Epithelial cell of esophagus (primary cell): ENCODE results near the gene ADAT1.

Experiments
- DNase-seq: peaks from one replicate; pipeline ENCODE4 v3.0.0; 2010; ENCODE audit warnings: low read depth
- H3K4me3 ChIP-seq: 2 replicates; pipeline ENCODE4 v1.5.1; 2011; ENCODE audit warnings: mild to moderate bottlenecking, low read length, control low read depth
- TF ChIP-seq, protein P1 (sequence below): IDR thresholded peaks from 2 replicates; pipeline ENCODE4 v1.5.1; 2011; ENCODE audit warnings: low read depth, mild to moderate bottlenecking, low read length, control low read depth, inconsistent platforms; ENCODE audit not compliant: insufficient read depth; ENCODE audit errors: missing control alignments

ADAT1 gene

DNA sequence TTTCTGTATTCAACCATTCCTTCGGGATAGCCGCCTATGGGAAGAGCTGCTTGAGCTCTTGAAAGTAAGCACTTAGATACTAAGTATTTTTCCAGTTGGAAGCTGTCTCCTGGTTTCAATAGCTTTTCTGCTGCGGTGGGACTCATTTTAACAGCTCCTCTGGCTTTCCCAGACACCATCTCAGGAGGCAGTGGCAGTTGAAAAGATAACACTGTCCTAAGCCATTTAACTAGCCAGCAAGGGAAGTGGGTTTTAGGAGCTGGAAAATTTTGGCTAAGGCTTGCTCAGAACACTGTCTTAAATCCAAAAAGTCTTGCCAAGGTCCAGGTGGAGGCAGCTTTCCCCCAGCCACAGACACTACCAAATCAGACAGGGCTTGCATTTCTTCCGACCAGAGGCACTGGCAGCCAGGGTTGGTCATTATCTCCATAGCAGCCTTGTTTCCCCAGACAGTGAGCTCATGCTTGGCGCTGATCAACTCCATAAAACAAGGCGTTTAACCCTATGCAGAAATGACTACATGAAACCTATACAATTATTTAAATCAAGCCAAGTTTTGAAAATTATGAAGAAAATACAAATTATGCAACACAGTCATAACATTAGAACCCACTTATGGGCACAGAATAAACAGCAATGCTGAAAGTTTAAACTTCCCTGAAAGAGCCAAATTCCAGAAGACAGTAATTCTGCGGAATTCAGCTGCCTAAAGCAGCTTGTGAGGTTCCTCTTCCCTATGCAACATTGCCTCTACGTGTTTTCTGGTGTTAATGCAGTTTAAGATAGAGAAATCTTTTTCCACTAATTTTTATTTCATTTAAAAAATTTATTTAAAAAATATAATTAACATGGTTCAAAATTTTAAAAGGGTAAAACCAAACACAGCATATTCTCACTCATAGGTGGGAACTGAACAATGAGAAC lies 31.9 kb downstream of the ADAT1 start:
- TF ChIP-seq, protein P1, sequence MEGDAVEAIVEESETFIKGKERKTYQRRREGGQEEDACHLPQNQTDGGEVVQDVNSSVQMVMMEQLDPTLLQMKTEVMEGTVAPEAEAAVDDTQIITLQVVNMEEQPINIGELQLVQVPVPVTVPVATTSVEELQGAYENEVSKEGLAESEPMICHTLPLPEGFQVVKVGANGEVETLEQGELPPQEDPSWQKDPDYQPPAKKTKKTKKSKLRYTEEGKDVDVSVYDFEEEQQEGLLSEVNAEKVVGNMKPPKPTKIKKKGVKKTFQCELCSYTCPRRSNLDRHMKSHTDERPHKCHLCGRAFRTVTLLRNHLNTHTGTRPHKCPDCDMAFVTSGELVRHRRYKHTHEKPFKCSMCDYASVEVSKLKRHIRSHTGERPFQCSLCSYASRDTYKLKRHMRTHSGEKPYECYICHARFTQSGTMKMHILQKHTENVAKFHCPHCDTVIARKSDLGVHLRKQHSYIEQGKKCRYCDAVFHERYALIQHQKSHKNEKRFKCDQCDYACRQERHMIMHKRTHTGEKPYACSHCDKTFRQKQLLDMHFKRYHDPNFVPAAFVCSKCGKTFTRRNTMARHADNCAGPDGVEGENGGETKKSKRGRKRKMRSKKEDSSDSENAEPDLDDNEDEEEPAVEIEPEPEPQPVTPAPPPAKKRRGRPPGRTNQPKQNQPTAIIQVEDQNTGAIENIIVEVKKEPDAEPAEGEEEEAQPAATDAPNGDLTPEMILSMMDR, result no peak
- H3K4me3 ChIP-seq, result no peak overlapping the region
- peak; percentile 12 for DNase-seq

DNA sequence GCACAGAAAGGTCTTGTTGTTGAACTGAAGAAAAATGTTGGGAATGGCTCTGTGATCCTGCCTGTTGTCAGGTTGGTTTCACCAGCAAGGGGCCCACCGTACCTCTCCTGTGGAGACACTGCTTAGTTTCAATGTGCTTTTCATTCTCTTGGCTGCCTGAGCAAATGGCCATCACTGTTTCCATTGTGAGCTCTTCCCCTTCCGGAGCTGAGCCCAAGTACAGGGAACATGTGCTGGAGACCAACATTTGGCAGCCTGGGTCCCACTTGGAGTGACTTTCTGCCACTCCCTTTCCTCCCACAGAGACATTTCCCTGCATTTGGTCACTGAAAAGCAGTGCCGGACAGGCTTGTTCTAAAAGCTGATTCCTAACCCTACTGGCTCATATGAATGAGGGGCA lies 33.8 kb downstream of the ADAT1 start:
- TF ChIP-seq, protein P1, result no peak
- no peak overlapping the region for H3K4me3 ChIP-seq

DNA sequence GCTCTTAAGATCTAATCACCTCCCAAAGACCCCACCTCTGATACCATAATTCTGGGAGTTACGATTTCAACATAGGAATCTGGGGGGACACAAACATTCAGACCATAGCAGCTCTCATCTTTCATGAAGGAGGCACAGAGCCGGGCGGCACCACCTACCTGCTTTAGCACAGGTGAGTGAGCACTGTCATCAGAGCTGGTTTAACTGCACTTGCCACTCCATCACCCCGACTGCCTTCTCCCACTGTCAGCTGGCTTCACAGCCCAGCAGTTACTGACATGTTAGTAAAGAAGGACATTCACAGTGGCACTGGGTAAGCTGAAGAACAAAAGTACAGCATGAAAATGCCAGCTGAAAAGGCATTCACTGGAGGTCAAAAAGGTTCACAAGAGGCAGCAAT lies 34.4 kb downstream of the ADAT1 start:
- TF ChIP-seq, protein P1, result no peak
- H3K4me3 ChIP-seq, result no peak overlapping the region
- no peak for DNase-seq

More for the DNA sequence above, 33.8 kb downstream of the ADAT1 start:
- DNase-seq, result no peak

DNA sequence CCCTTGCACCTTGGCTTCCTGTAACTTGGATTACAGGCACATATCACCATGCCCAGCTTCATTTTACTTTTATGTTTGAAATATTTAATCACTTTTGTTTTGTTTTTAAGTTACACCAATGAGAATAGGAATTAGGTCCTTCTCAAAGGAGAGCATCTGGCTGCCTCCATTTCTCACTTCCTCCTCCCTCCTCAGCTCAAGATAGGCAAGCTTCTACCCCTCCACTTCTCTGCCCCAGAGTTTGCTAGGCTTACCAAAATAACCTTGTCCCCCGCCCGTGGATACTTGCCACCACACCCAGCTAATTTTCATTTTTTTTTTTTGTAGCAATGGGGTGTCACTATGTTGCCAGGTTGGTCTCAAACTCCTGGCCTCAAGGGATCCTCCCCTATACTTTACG lies 39.0 kb downstream of the ADAT1 start:
- no peak overlapping the region for H3K4me3 ChIP-seq
- no peak for DNase-seq
- TF ChIP-seq, protein P1, result no peak

DNA sequence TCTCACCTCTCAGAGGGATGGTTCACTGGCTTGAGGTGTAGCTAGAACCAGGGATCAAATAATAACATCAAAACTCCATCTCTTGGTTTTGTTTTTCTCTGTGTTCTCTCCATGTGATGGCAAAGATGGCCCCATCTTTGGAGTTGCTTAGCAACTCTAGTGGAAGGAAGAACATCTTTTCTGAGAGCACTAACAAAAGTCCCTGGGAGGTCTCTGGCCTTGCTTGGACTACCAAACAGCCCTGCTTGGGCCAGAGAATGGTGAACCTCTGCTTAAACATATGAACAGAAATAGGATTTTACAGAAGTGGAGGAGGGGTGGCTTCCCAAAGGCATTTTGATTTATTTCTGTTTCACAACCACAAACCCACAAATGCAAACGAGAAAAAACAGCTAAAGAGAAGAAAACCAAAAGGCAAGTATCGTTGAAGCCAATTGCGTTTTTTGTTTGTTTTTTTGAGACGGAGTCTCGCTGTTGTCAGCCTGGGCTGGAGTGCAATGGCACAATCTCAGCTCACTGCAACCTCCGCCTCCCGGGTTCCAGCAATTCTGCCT lies 43.7 kb downstream of the ADAT1 start:
- DNase-seq, result no peak
- H3K4me3 ChIP-seq, result no peak overlapping the region
- TF ChIP-seq, protein P1, result no peak

DNA sequence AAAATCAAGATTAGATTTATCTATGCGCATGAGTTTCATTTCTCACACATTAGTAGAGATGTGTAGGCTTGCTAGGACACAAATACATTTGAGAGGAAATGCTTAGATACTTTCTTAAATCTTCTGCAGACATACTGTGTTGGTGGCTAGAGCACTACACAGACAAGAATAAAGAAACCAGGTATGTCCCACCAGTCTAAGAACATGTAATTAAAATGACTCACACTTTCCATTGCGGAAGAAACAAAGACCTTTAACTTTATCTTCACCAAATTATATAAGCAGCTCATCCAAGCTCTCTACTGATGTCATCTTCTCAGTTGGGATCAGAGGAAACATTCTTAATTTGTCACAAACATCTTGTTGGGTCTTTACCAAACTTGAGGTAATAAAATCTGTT lies 44.4 kb downstream of the ADAT1 start:
- no peak for DNase-seq

More for the DNA sequence above, 44.4 kb downstream of the ADAT1 start:
- TF ChIP-seq, protein P1, result no peak
- H3K4me3 ChIP-seq, result no peak overlapping the region
